ENCODE data around the gene LMO3. TPM values are rescaled to one million over a fixed set of nuclear protein-coding genes. Genes with fewer than 3 reads are reported as not detected.

Gene LMO3
- total RNA-seq, 5 donors from 2014 or later (not counting 1 experiment from before 2014, with no cell fraction given): 0.13 to 0.61 (median 0.36) TPM; not detected in 2

- WGBS (ENCODE audit: insufficient coverage): 100% methylated on average over 2 of the region's 6 CpGs
- peaks cover 6 to 10% (median 10%) of the 10 kb centered on the region in 3 donors for H3K9me3 Mint-ChIP-seq
Measured at GRCh38 chr12:16588812-16589211, 17.1 kb downstream of the LMO3 start.

GRCh38 chr12:16587514-16587913 lies 18.4 kb downstream of the LMO3 start:
- H3K27ac ChIP-seq (ENCODE audit: low read length): no peak overlapping the region
- no peak overlapping the region for H3K4me3 ChIP-seq (ENCODE audit: control insufficient read depth in 1 of 2, extremely low read depth in 1 of 2, low read length in 1 of 2)
- DNase-seq: no peak
- Mint-ChIP-seq H3K4me1 (no peaks in the 10 kb centered on the region), H3K27me3 (no peaks in the 10 kb centered on the region), H3K36me3 (no peaks in the 10 kb centered on the region), H3K4me3 (no peak overlapping the region), H3K27ac (no peak overlapping the region), H3K9me3 (peaks cover 6 to 20% (median 19%) of the 10 kb centered on the region in 3 donors)
- H3K4me1 ChIP-seq (ENCODE audit: control insufficient read depth in 1 of 2, extremely low read depth in 1 of 2, insufficient read depth in 2 of 2, low read length in 2 of 2): no peaks in the 10 kb centered on the region
- no CpG with 5 or more reads among the region's 1 CpG for WGBS (ENCODE audit: insufficient coverage)
- no peaks in the 10 kb centered on the region for H3K36me3 ChIP-seq (ENCODE audit: control insufficient read depth in 2 of 2, extremely low read depth in 1 of 2, insufficient read depth in 1 of 2, low read length in 1 of 2)
- no peaks in the 10 kb centered on the region for H3K27me3 ChIP-seq (replicated peaks in 1 of 2; ENCODE audit: control insufficient read depth in 2 of 2, extremely low read depth in 1 of 2, insufficient read depth in 2 of 2, low read length in 1 of 2)
- no peaks in the 10 kb centered on the region for H3K9me3 ChIP-seq
- ChIA-PET CTCF (no interaction called here), POLR2A (no interaction called here)
- ATAC-seq (replicated peaks in 1 of 4): no peak

More at GRCh38 chr12:16588812-16589211, 17.1 kb downstream of the LMO3 start:
- H3K27me3 Mint-ChIP-seq: no peaks in the 10 kb centered on the region
- H3K36me3 Mint-ChIP-seq: no peaks in the 10 kb centered on the region
- no peak overlapping the region for H3K27ac ChIP-seq (ENCODE audit: low read length)
- ATAC-seq (replicated peaks in 1 of 4): no peak
- H3K4me3 Mint-ChIP-seq: no peak overlapping the region
- H3K27ac Mint-ChIP-seq: no peak overlapping the region
- no peak for DNase-seq
- no peaks in the 10 kb centered on the region for H3K4me1 ChIP-seq (ENCODE audit: control insufficient read depth in 1 of 2, extremely low read depth in 1 of 2, insufficient read depth in 2 of 2, low read length in 2 of 2)
- POLR2A ChIA-PET: no interaction called here
- H3K36me3 ChIP-seq (ENCODE audit: control insufficient read depth in 2 of 2, extremely low read depth in 1 of 2, insufficient read depth in 1 of 2, low read length in 1 of 2): no peaks in the 10 kb centered on the region
- no peak overlapping the region for H3K4me3 ChIP-seq (ENCODE audit: control insufficient read depth in 1 of 2, extremely low read depth in 1 of 2, low read length in 1 of 2)
- H3K4me1 Mint-ChIP-seq: no peaks in the 10 kb centered on the region
- no peaks in the 10 kb centered on the region for H3K27me3 ChIP-seq (replicated peaks in 1 of 2; ENCODE audit: control insufficient read depth in 2 of 2, extremely low read depth in 1 of 2, insufficient read depth in 2 of 2, low read length in 1 of 2)
- no peaks in the 10 kb centered on the region for H3K9me3 ChIP-seq
- CTCF ChIA-PET: interaction anchor here in 1 of 2 donors (0.6 kb wide), 1 partner anchor 46 kb away, joined by 4 read pairs; no protein-coding TSS in a partner anchor

GRCh38 chr12:16587110-16587453 lies 18.9 kb downstream of the LMO3 start:
- H3K27me3 Mint-ChIP-seq: no peaks in the 10 kb centered on the region
- peaks cover 6 to 23% (median 23%) of the 10 kb centered on the region in 3 donors for H3K9me3 Mint-ChIP-seq
- Histone ChIP-seq H3K36me3 (ENCODE audit: control insufficient read depth in 2 of 2, extremely low read depth in 1 of 2, insufficient read depth in 1 of 2, low read length in 1 of 2) (no peaks in the 10 kb centered on the region), H3K4me3 (ENCODE audit: control insufficient read depth in 1 of 2, extremely low read depth in 1 of 2, low read length in 1 of 2) (no peak overlapping the region), H3K9me3 (no peaks in the 10 kb centered on the region), H3K27ac (ENCODE audit: low read length) (no peak overlapping the region), H3K27me3 (replicated peaks in 1 of 2; ENCODE audit: control insufficient read depth in 2 of 2, extremely low read depth in 1 of 2, insufficient read depth in 2 of 2, low read length in 1 of 2) (no peaks in the 10 kb centered on the region), H3K4me1 (ENCODE audit: control insufficient read depth in 1 of 2, extremely low read depth in 1 of 2, insufficient read depth in 2 of 2, low read length in 2 of 2) (no peaks in the 10 kb centered on the region)
- no peaks in the 10 kb centered on the region for H3K36me3 Mint-ChIP-seq
- no peak overlapping the region for H3K27ac Mint-ChIP-seq
- ATAC-seq (replicated peaks in 1 of 4) (no peak), DNase-seq (no peak)
- ChIA-PET POLR2A (no interaction called here), CTCF (no interaction called here)
- no peaks in the 10 kb centered on the region for H3K4me1 Mint-ChIP-seq
- WGBS (ENCODE audit: insufficient coverage): no CpG with 5 or more reads among the region's 3 CpGs
- H3K4me3 Mint-ChIP-seq: no peak overlapping the region

GRCh38 chr12:16586350-16587109 lies 19.4 kb downstream of the LMO3 start:
- Mint-ChIP-seq H3K27ac (no peak overlapping the region), H3K36me3 (no peaks in the 10 kb centered on the region), H3K4me1 (no peaks in the 10 kb centered on the region), H3K4me3 (no peak overlapping the region), H3K9me3 (peaks cover 6 to 25% (median 23%) of the 10 kb centered on the region in 3 donors), H3K27me3 (no peaks in the 10 kb centered on the region)
- H3K4me1 ChIP-seq (ENCODE audit: control insufficient read depth in 1 of 2, extremely low read depth in 1 of 2, insufficient read depth in 2 of 2, low read length in 2 of 2): no peaks in the 10 kb centered on the region
- no peaks in the 10 kb centered on the region for H3K36me3 ChIP-seq (ENCODE audit: control insufficient read depth in 2 of 2, extremely low read depth in 1 of 2, insufficient read depth in 1 of 2, low read length in 1 of 2)
- WGBS (ENCODE audit: insufficient coverage): 50% methylated on average over 1 of the region's 8 CpGs
- no peak for DNase-seq
- ATAC-seq (replicated peaks in 1 of 4): no peak
- ChIA-PET POLR2A (no interaction called here), CTCF (no interaction called here)
- no peaks in the 10 kb centered on the region for H3K9me3 ChIP-seq
- H3K27ac ChIP-seq (ENCODE audit: low read length): no peak overlapping the region
- no peak overlapping the region for H3K4me3 ChIP-seq (ENCODE audit: control insufficient read depth in 1 of 2, extremely low read depth in 1 of 2, low read length in 1 of 2)
- H3K27me3 ChIP-seq (replicated peaks in 1 of 2; ENCODE audit: control insufficient read depth in 2 of 2, extremely low read depth in 1 of 2, insufficient read depth in 2 of 2, low read length in 1 of 2): no peaks in the 10 kb centered on the region

- Mint-ChIP-seq H3K4me3 (no peak overlapping the region), H3K4me1 (no peaks in the 10 kb centered on the region), H3K9me3 (peaks cover 6 to 25% (median 23%) of the 10 kb centered on the region in 3 donors), H3K27ac (no peak overlapping the region), H3K36me3 (no peaks in the 10 kb centered on the region), H3K27me3 (no peaks in the 10 kb centered on the region)
- no peaks in the 10 kb centered on the region for H3K4me1 ChIP-seq (ENCODE audit: control insufficient read depth in 1 of 2, extremely low read depth in 1 of 2, insufficient read depth in 2 of 2, low read length in 2 of 2)
- no peaks in the 10 kb centered on the region for H3K9me3 ChIP-seq
- DNase-seq: no peak
- H3K27ac ChIP-seq (ENCODE audit: low read length): no peak overlapping the region
- H3K36me3 ChIP-seq (ENCODE audit: control insufficient read depth in 2 of 2, extremely low read depth in 1 of 2, insufficient read depth in 1 of 2, low read length in 1 of 2): no peaks in the 10 kb centered on the region
- POLR2A ChIA-PET: no interaction called here
- no peaks in the 10 kb centered on the region for H3K27me3 ChIP-seq (replicated peaks in 1 of 2; ENCODE audit: control insufficient read depth in 2 of 2, extremely low read depth in 1 of 2, insufficient read depth in 2 of 2, low read length in 1 of 2)
- no peak for ATAC-seq (replicated peaks in 1 of 4)
- no peak overlapping the region for H3K4me3 ChIP-seq (ENCODE audit: control insufficient read depth in 1 of 2, extremely low read depth in 1 of 2, low read length in 1 of 2)
- WGBS (ENCODE audit: insufficient coverage): no CpG with 5 or more reads among the region's 2 CpGs
- CTCF ChIA-PET: no interaction called here
Measured at GRCh38 chr12:16585781-16586180, 20.2 kb downstream of the LMO3 start.

GRCh38 chr12:16583969-16584745 lies 21.8 kb downstream of the LMO3 start:
- Histone ChIP-seq H3K4me3 (ENCODE audit: control insufficient read depth in 1 of 2, extremely low read depth in 1 of 2, low read length in 1 of 2) (no peak overlapping the region), H3K27ac (ENCODE audit: low read length) (no peak overlapping the region), H3K4me1 (ENCODE audit: control insufficient read depth in 1 of 2, extremely low read depth in 1 of 2, insufficient read depth in 2 of 2, low read length in 2 of 2) (no peaks in the 10 kb centered on the region), H3K27me3 (replicated peaks in 1 of 2; ENCODE audit: control insufficient read depth in 2 of 2, extremely low read depth in 1 of 2, insufficient read depth in 2 of 2, low read length in 1 of 2) (no peaks in the 10 kb centered on the region), H3K9me3 (no peaks in the 10 kb centered on the region), H3K36me3 (ENCODE audit: control insufficient read depth in 2 of 2, extremely low read depth in 1 of 2, insufficient read depth in 1 of 2, low read length in 1 of 2) (no peaks in the 10 kb centered on the region)
- H3K9me3 Mint-ChIP-seq: peaks cover 4 to 25% (median 23%) of the 10 kb centered on the region in 3 donors
- H3K36me3 Mint-ChIP-seq: no peaks in the 10 kb centered on the region
- 85% methylated on average over 3 of the region's 4 CpGs for WGBS (ENCODE audit: insufficient coverage)
- no peaks in the 10 kb centered on the region for H3K27me3 Mint-ChIP-seq
- H3K4me3 Mint-ChIP-seq: no peak overlapping the region
- DNase-seq (no peak), ATAC-seq (replicated peaks in 1 of 4) (no peak)
- no peaks in the 10 kb centered on the region for H3K4me1 Mint-ChIP-seq
- ChIA-PET CTCF (no interaction called here), POLR2A (no interaction called here)
- no peak overlapping the region for H3K27ac Mint-ChIP-seq
